ENCODE results near the gene UBAP1.
"Not testable (repeated sequence)": the region's sequence is repeated elsewhere in the genome, so short reads cannot be mapped to it uniquely, and the experiment has no call there.

Gene UBAP1

DNA sequence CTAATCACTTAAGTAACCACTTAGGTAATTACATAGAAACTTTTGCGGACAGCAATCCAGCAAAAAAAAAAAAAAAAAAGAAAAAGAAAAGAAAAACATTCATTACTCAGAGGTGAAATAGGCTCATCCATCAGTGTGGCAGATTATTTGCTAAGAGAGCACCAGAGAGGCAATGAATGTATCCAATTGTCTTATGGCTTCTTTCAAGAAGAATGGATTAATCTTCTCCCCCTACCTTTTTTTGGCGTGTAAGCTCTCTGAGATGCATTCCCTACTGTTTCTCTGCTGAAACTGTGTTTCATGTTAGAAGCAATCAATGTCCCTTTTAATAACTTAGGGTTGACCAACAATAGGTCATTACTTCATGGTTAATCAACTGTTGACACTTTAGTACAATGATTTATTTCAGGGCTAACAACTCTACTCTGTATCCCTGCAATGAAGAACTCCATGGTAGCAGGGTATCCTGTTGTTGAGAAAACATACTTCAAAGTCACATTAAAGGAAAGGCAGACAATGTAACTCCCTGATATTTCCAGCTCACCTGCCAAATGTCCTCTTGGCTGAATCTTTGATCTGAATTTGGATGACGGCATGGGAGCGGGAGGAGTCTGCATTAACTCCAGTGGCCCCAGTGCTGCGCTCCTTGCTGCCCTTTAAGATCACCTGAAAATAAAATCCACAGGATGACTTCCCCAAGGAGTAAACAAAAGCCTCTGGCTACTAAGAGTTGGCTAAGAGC lies 92.6 kb downstream of the UBAP1 start:
- no peak for DNase-seq

DNA sequence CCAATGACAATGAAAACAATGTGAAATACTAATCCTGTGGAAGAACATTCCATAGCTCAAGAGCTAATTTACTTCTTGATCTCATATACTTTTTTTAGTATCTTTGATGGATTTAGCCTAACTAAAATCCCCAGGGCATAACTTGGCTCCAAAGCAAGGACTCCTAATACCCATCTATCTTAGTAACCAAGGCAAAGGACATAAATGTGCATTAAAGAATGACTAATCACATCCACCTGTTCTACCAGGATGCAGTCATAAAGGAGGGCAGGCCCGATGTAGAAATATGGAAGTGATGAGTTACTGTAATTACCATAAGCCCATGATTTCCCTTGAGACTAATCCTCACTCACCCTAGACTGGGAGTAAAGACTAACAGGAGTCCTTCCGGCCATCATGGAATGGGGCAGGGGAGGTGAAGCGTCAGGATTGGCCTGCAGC lies 93.3 kb downstream of the UBAP1 start:
- DNase-seq: no peak

DNA sequence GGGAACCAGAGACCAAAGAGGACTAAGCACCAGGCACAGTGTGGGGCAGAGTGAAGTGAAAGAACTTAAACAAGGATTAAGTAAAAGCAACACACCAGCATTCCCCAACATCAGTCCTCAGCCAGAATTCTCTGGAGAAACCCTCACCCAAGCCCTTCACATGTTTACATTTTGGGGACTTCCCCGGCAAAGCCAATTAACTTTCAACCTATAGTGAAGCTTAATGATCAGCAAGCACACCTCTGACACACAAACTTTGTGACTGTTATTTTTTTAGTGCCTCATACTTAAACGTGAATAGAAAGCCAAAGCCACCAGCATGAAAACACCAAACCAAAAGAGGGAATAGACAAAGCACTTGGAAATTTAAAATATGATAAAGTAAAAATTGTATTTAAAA lies 94.7 kb downstream of the UBAP1 start:
- DNase-seq: not testable (repeated sequence)

DNA sequence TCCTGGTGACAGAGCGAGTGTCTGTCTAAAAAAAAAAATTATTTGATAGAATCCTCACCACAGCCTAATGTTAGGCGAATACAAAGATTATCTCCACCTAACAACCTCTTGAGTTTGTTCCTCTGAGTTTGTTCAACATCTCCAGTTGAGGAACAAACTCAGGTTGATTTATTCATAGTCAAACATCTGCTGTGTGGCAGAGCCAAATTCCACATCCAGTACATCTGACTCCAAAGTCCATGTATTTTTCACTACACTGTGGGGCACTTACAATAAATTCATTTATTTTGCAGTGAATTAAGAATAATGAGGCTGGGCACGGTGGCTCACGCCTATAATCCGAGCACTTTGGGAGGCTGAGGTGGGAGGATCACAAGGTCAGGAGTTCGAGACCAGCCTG lies 97.0 kb downstream of the UBAP1 start:
- no peak for DNase-seq

DNA sequence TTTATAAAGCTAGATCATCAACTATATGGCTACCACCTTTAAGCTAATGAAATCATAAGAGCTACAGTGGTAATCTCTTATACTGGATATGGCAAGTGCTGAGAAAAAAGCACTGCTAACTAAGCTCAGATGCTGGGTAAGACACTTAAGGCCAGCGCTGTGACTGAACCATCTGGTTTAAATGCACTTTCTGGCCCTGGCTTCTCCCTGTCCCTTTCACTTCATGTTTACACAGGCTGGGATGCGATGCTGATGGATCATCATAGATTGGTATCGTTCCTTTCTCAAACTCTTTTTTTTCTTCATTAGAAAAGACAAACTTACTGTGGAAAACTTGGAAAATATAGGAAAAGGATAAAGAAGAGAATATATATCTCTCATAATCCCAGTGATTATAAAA lies 97.9 kb downstream of the UBAP1 start:
- no peak for DNase-seq

DNA sequence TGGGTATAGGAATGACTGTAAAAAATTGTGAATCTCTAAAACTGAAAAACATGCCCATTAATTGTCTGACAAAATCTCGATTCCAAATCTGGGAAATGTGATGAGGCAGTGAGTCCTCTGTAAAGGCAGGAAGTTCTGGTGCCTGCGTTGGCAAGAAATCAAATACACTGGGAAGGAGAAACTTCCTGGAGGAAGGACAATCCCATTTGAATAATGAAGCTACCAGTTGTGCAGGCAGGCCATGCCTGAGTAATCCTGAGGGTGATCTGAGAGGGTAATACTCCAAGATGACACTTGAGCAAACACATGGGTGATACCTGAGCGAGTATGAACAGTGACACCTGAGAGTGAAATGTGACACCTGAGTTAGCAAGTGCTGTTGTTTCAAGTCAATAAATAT lies 100.6 kb downstream of the UBAP1 start:
- DNase-seq: no peak

DNA sequence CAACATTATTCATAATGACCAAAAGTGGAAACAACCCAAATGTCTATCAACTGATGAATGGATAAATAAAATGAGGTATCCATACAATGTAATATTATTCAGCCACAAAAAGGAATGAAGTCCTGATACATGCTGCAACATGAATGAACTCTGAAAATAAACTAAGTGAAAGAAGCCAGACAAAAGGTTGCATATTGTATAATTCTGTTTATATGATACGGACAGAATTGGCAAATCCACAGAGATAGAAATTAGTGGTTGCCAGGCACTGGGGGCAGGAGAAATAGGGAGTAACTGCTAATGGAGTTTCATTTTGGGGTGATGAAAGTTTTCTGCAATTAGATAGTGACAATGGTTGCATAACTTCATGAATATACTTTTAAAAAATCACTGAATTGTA lies 103.3 kb downstream of the UBAP1 start:
- DNase-seq: no peak

DNA sequence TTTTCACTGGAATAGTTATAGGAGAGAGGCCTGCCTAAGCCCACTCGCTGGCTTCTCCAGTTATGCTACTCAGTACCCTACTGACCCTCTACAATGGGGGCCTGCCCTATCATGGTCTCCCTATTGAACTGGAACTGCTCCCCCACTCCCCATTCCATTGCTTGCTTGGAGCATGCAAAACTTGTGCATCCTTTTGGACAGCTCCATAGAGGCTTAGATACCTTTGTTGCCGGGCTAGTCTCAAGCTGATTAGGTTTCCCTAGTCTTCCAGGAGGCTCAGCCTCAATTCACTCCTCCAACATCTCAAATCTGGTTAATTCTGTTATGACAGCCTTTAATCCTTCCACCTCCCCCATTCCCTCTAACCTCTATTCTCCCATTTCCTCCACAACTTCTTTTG lies 110.3 kb downstream of the UBAP1 start:
- no peak for DNase-seq

DNA sequence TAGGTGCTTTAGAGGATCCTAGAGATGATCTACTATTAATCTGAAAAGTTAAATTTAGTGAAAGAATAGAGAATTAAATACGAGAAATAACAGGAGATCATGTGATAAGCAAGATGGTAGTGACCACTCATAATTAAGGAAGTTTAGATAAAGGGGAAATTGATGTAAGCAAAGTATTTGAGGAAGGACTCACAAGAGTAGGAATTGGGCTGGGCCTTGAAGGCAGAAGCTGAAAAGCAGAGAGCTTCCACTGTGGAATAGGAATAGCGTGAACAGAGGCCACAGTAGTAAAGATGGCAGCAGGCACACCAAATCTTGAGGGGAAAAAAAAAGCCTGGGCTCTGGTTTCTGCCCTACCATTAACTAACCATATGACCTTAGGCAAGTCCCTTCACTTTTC lies 112.2 kb downstream of the UBAP1 start:
- no peak for DNase-seq

DNA sequence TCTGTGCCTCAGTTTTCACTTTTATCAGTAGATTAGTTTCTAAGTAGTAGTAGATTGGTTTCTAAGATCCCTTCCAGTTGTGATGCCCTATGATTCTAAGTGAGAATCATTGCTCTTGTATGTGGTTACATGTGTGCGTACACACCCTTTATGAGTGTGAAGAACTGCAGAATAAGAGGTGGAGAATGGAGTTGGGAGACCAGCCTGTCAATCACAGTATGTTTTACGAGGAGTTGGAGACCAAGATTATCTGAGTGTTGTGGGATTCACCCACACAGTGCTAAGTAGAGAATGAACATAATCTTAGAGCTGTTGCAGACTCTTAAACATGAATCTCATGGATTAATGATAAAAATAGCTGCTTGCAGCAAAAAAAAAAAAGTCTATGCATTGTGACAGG lies 112.6 kb downstream of the UBAP1 start:
- DNase-seq: no peak

DNA sequence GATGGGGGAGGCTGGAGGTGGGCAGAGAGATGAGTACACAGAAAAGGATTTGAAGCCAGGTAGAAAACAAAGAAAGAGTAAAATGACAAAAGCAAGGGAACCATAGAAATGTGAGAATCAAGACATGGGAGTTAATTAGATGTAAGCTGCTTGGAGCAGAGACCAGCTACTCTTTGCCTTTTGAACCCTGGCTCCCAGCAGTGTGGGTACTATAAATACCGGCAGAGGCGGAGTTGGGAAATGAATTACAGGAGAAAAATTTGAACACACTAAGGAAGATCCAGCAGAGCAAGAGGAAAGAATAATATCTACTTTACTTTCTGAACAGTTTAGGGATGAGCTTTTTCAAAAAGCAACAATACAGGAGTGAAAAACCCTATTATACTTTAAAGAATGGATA lies 113.7 kb downstream of the UBAP1 start:
- DNase-seq: no peak

DNA sequence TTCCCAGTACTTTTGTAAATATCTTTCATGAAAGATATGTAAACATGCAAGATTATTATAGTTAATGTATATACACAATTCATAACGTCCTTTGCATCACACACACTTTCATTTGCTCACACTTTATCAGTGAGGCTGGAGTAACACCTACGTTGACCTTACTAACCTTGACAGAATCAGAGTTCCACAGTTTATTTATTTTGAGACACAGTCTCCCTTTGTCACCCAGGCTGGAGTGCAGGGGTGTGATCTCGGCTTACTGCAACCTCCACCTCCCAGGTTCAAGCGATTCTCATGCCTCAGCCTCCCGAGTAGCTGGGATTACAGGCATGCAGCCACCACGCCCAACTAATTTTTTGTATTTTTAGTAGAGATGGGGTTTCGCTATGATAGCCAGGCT lies 122.2 kb downstream of the UBAP1 start:
- not testable (repeated sequence) for DNase-seq

Data from CD4-positive, alpha-beta T cell treated with Interleukin-12 subunit alpha and Interleukin-12 subunit beta, for 1 hour (primary cell).